Thymus (tissue), 11 donors: ENCODE data around the gene GLP1R. TPM values are rescaled to one million over a fixed set of nuclear protein-coding genes. Genes with fewer than 3 reads are reported as not detected.
A peak's percentile ranks its signal among the peaks of the same experiment; 100 is the strongest.

Experiments
- DNase-seq, 9 donors: peaks; one replicate each; pipeline ENCODE4 v3.0.0-alpha.2; 2013; ENCODE audit warnings: low spot score in 9 of 9, low read depth in 6 of 9, missing footprints in 1 of 9
- H3K27ac ChIP-seq, 2 donors: one replicate each; pipeline ENCODE4 v1.5.1; 2013; ENCODE audit warnings: control low read depth in 1 of 2, low read depth in 1 of 2, low read length in 1 of 2, mild to moderate bottlenecking in 1 of 2, moderate library complexity in 1 of 2
- H3K27me3 ChIP-seq, 2 donors: one replicate each; pipeline ENCODE4 v1.5.1; 2013; ENCODE audit warnings: low read length in 1 of 2; ENCODE audit not compliant: control insufficient read depth in 2 of 2, insufficient read depth in 1 of 2
- H3K36me3 ChIP-seq, 2 donors: one replicate each; pipeline ENCODE4 v1.5.1; 2013; ENCODE audit warnings: low read length in 1 of 2, mild to moderate bottlenecking in 1 of 2, moderate library complexity in 1 of 2; ENCODE audit not compliant: control insufficient read depth in 2 of 2, insufficient read depth in 2 of 2
- H3K4me1 ChIP-seq, 2 donors: one replicate each; pipeline ENCODE4 v1.5.1; 2013; ENCODE audit warnings: low read length in 2 of 2; ENCODE audit not compliant: control insufficient read depth in 2 of 2, insufficient read depth in 2 of 2
- H3K4me3 ChIP-seq, 2 donors: one replicate each; pipeline ENCODE4 v1.5.1; 2013; ENCODE audit warnings: low read length in 2 of 2, control low read depth in 1 of 2, mild to moderate bottlenecking in 1 of 2
- H3K9me3 ChIP-seq, 2 donors: one replicate each; pipeline ENCODE4 v1.5.1; 2013; ENCODE audit warnings: low read length in 1 of 2, mild to moderate bottlenecking in 1 of 2; ENCODE audit not compliant: control insufficient read depth in 2 of 2, insufficient read depth in 1 of 2
- WGBS: extraction: QIAGEN DNeasy Blood & Tissue Kit; methylation state at CpG from one replicate; pipeline ENCODE4 v1.1.7; 2013; 5-methylcytosine and 5-hydroxymethylcytosine counted together
- polyA plus RNA-seq: library from polyadenylated mRNA; stranded (reverse); fragments of 200-250 nt; gene quantifications from one replicate; pipeline ENCODE4 v1.2.3, GENCODE V29; 2013
- total RNA-seq: library from RNA; stranded (reverse); fragments of 120-200 nt; gene quantifications from one replicate; pipeline ENCODE4 v1.2.4, GENCODE V29; 2013
- donor health status: healthy.

The GLP1R gene
- total and polyA plus RNA-seq, 2 donors, result under 0.01 to 0.07 TPM

DNA sequence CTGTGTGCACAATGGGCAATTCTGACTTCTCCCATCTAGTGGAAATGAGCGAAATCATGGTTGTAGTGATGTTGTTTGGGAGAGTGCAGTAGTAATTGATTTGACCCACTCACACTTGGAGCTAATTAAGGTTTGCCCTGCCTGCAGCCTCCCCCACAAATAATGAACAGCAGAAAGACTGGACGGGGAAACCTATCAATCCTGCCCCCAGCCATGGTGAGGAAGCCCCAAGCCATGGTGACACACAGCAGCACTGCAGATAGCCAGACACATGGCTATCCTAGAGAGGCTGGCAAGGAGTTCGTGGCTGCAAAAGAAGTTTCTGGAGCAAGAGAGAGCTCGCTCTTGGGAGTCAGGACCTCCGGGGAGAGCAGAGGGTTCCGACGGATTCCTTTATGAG lies 38.6 kb downstream of the GLP1R start:
- no peak overlapping the region for H3K27ac ChIP-seq
- 88% methylated on average over 7 of the region's 7 CpGs for WGBS

GRCh38 chr6:39088331-39088730 lies 39.8 kb downstream of the GLP1R start:
- Histone ChIP-seq H3K36me3 (no peaks in the 10 kb centered on the region), H3K9me3 (no peaks in the 10 kb centered on the region), H3K27ac (no peak overlapping the region), H3K27me3 (peaks cover 0 to 20% of the 10 kb centered on the region in 2 donors), H3K4me3 (no peak overlapping the region), H3K4me1 (no peaks in the 10 kb centered on the region)
- WGBS, result 10% methylated on average over 4 of the region's 4 CpGs
- DNase-seq, result no peak

More for the DNA sequence above, 38.6 kb downstream of the GLP1R start:
- no peaks in the 10 kb centered on the region for H3K9me3 ChIP-seq
- no peak overlapping the region for H3K4me3 ChIP-seq
- H3K4me1 ChIP-seq, result no peaks in the 10 kb centered on the region
- DNase-seq, result no peak
- H3K27me3 ChIP-seq, result peaks cover 0 to 20% of the 10 kb centered on the region in 2 donors
- H3K36me3 ChIP-seq, result no peaks in the 10 kb centered on the region

DNA sequence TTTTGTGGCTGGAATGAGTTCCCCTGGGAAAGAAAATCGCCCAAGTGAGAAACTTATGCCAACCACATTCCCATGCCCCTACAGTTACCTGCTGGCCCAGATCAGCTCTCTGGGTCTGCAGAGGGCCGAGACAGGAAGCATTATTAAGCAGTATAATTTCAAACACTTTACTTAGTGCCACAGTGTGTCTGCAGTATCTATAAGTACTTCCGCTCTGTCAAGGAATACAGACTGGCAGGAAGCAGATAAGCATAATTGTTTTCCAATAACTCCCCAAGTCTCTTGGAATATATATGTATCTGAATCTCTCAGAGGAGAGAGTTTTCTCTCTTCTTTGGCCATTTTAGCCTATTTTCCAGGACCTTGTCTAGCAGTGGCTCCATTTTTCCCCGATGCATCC lies 41.5 kb downstream of the GLP1R start:
- DNase-seq, result no peak
- Histone ChIP-seq H3K9me3 (no peaks in the 10 kb centered on the region), H3K4me3 (no peak overlapping the region), H3K36me3 (peaks cover 0 to 3% of the 10 kb centered on the region in 2 donors), H3K27me3 (peaks cover 0 to 14% of the 10 kb centered on the region in 2 donors), H3K27ac (no peak overlapping the region), H3K4me1 (no peaks in the 10 kb centered on the region)
- 23% methylated on average over 4 of the region's 4 CpGs for WGBS

GRCh38 chr6:39091220-39091619 lies 42.6 kb downstream of the GLP1R start:
- no peaks in the 10 kb centered on the region for H3K9me3 ChIP-seq
- no peak overlapping the region for H3K27ac ChIP-seq
- H3K4me3 ChIP-seq, result no peak overlapping the region
- H3K36me3 ChIP-seq, result peaks cover 0 to 3% of the 10 kb centered on the region in 2 donors
- H3K27me3 ChIP-seq, result peaks cover 0 to 11% of the 10 kb centered on the region in 2 donors
- WGBS, result 90% methylated on average over 7 of the region's 7 CpGs
- H3K4me1 ChIP-seq, result no peaks in the 10 kb centered on the region
- DNase-seq, result no peak

DNA sequence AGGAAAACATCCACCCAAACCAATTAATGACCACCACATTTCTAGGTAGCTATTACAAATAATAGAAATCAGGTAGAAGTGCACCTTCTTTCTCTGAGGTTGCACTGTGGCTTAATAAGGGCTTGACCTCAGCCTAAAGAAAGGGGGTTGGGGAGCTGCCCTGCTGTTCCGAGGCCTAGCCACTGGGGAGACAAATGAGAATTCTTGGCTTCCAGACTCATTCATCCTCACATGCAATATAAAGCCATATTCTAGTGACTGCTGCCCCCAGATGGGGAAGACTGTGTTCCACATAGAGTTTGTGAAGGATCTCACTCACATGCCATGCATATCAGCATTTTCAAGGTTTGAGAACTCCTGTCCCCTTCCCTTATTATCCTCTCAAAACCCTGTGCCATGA lies 43.5 kb downstream of the GLP1R start:
- Histone ChIP-seq H3K36me3 (peaks cover 0 to 3% of the 10 kb centered on the region in 2 donors), H3K27ac (no peak overlapping the region), H3K9me3 (no peaks in the 10 kb centered on the region), H3K4me3 (no peak overlapping the region), H3K4me1 (no peaks in the 10 kb centered on the region), H3K27me3 (peaks cover 0 to 8% of the 10 kb centered on the region in 2 donors)
- DNase-seq, result no peak
- 65% methylated on average over 1 of the region's 1 CpG for WGBS

DNA sequence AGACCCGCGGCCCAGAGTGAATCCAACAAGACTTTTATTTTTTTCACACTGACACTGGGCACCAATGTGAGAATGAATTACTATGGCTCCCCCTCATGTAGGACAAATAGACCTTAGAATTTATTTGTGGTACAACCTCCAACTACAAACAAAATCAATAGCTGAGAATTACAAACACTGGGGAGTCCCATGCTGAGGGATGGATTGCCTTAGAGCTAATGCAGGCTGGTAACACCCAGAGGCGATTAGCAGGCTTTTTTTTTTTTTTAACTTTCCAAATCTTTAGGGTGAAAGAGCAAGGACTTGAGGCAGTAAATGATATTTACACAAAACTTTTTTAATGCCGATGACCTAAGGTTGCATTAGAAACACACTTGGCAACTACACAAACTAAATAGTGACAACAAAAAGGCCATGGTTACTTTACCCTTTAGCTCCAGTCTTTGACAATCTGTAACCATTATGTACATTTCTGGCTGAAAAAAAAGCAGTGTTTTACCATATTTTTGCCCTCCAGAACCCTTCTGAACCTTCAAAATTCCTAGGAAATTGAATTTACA lies 44.6 kb downstream of the GLP1R start:
- Histone ChIP-seq H3K9me3 (no peaks in the 10 kb centered on the region), H3K27ac (no peak overlapping the region), H3K4me3 (no peak overlapping the region), H3K4me1 (no peaks in the 10 kb centered on the region), H3K36me3 (peaks cover 0 to 3% of the 10 kb centered on the region in 2 donors), H3K27me3 (peaks cover 0 to 1% of the 10 kb centered on the region in 2 donors)
- no peak for DNase-seq
- WGBS, result 96% methylated on average over 4 of the region's 4 CpGs

DNA sequence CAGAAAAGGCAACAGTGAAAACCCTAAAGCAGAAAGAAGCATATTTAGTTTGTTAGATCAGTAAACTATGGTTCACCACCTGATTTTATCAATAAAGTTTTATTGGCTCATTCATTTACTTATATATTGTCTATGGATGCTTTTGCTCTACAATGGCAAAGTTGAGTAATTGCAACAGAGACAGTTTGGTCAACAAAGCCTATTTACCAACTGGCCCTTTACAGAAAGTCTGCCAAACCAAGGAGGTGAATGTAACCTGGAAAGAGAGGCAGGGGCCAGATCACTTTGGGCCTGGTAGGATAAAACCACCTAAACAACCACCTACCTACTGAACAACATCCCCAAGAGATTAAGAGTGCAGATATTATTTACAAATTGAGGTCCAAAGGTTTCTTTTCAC lies 47.0 kb downstream of the GLP1R start:
- Histone ChIP-seq H3K4me3 (no peak overlapping the region), H3K27me3 (no peaks in the 10 kb centered on the region), H3K36me3 (peaks cover 0 to 3% of the 10 kb centered on the region in 2 donors), H3K4me1 (peaks cover 0 to 3% of the 10 kb centered on the region in 2 donors), H3K27ac (no peak overlapping the region), H3K9me3 (no peaks in the 10 kb centered on the region)
- DNase-seq, result no peak

DNA sequence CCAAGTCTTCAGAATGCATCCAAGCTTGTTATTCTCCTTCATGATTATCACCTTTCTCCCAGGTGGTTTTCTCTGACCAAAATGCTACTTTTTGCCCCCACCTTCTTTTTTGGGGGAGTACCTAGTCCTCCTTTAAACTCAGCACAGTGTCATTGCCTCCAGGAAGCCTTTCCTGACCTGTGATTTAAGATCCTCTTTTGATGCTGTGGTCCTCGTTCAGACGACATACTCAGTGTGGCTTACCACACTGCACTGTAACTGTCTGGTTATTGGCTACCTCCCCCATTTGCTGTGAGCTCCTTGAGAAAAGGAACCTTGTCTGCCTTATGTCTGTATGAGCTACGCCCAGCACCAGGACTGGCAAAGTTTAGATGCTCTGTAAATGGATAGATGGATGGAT lies 51.8 kb downstream of the GLP1R start:
- peak overlapping the region in 1 of 2 donors; percentile 40 for H3K27ac ChIP-seq
- DNase-seq, result peak in 3 of 9 donors; percentile 8 to 57 (median 31)
- H3K27me3 ChIP-seq, result no peaks in the 10 kb centered on the region
- no peaks in the 10 kb centered on the region for H3K9me3 ChIP-seq
- no peak overlapping the region for H3K4me3 ChIP-seq
- peaks cover 10 to 14% of the 10 kb centered on the region in 2 donors for H3K36me3 ChIP-seq
- 12% methylated on average over 3 of the region's 3 CpGs for WGBS
- peaks cover 2 to 5% of the 10 kb centered on the region in 2 donors for H3K4me1 ChIP-seq

- peaks cover 17% of the 10 kb centered on the region in 2 donors for H3K36me3 ChIP-seq
- no peaks in the 10 kb centered on the region for H3K9me3 ChIP-seq
- peak in 5 of 9 donors; percentile 13 to 55 (median 26) for DNase-seq
- H3K4me3 ChIP-seq, result no peak overlapping the region
- peaks cover 4 to 9% of the 10 kb centered on the region in 2 donors for H3K4me1 ChIP-seq
- H3K27me3 ChIP-seq, result no peaks in the 10 kb centered on the region
- no peak overlapping the region for H3K27ac ChIP-seq
- WGBS, result 70% methylated on average over 12 of the region's 12 CpGs
Observed at GRCh38 chr6:39102071-39102820, 53.7 kb downstream of the GLP1R start.
